MM.1S (cell line): Measurements from ENCODE around the gene ZYX.

Experiments
- DNase-seq: peaks from one replicate; pipeline ENCODE4 v3.0.0-alpha.2; 2015
- H2AFZ ChIP-seq: fragments of 300-600 bp; sonication (generic); 2 replicates; pipeline ENCODE4 v1.6.0; 2016; ENCODE audit warnings: antibody characterized with exemption, low read length
- H3F3A ChIP-seq: fragments of 300-600 bp; sonication (generic); 2 replicates; pipeline ENCODE4 v1.6.1; 2016; ENCODE audit warnings: mild to moderate bottlenecking, antibody characterized with exemption, low read length, moderate library complexity, mixed read lengths; ENCODE audit not compliant: insufficient read depth
- H3K27ac ChIP-seq: fragments of 300-600 bp; sonication (generic); 2 replicates; pipeline ENCODE4 v1.5.1; 2016; ENCODE audit warnings: mild to moderate bottlenecking, low read length
- H3K27me3 ChIP-seq: fragments of 300-600 bp; sonication (generic); replicated peaks from 2 replicates; pipeline ENCODE4 v1.6.0; 2016; ENCODE audit warnings: low read length; ENCODE audit not compliant: insufficient read depth
- H3K36me3 ChIP-seq: fragments of 300-600 bp; sonication (generic); replicated peaks from 2 replicates; pipeline ENCODE4 v1.6.1; 2016; ENCODE audit warnings: mild to moderate bottlenecking, low read length, mixed read lengths; ENCODE audit not compliant: insufficient read depth
- H3K4me1 ChIP-seq: fragments of 300-600 bp; sonication (generic); 2 replicates; pipeline ENCODE4 v1.6.1; 2016; ENCODE audit warnings: low read length, mixed read lengths
- H3K4me2 ChIP-seq: fragments of 300-600 bp; sonication (generic); 2 replicates; pipeline ENCODE4 v1.6.0; 2016; ENCODE audit warnings: low read depth, low read length
- H3K4me3 ChIP-seq: fragments of 300-600 bp; sonication (generic); 2 replicates; pipeline ENCODE4 v1.5.1; 2016; ENCODE audit warnings: low read length, mixed read lengths
- H3K79me2 ChIP-seq: fragments of 300-600 bp; sonication (generic); 2 replicates; pipeline ENCODE4 v1.6.1; 2016; ENCODE audit warnings: mixed run types, low read length, mixed read lengths
- H3K9ac ChIP-seq: fragments of 300-600 bp; sonication (generic); 2 replicates; pipeline ENCODE4 v1.6.1; 2016; ENCODE audit warnings: low read length, mixed read lengths
- H3K9me2 ChIP-seq: fragments of 300-600 bp; sonication (generic); replicated peaks from 2 replicates; pipeline ENCODE4 v1.6.1; 2016; ENCODE audit warnings: mild to moderate bottlenecking, low read length, mixed read lengths; ENCODE audit not compliant: insufficient read depth
- H3K9me3 ChIP-seq: fragments of 300-600 bp; sonication (generic); replicated peaks from 2 replicates; pipeline ENCODE4 v1.6.1; 2016; ENCODE audit warnings: mild to moderate bottlenecking, low read length, mixed read lengths; ENCODE audit not compliant: insufficient read depth
- H4K20me1 ChIP-seq: fragments of 300-600 bp; sonication (generic); 2 replicates; pipeline ENCODE4 v1.6.1; 2016; ENCODE audit warnings: mild to moderate bottlenecking, low read length, moderate library complexity, mixed read lengths; ENCODE audit not compliant: insufficient read depth
- EZH2 ChIP-seq: fragments of 300-600 bp; sonication (generic); optimal IDR thresholded peaks from 2 replicates; pipeline ENCODE3; 2017; ENCODE audit warnings: low read depth, mild to moderate bottlenecking, antibody characterized with exemption, low read length, mixed read lengths
- EZH2phosphoT487 ChIP-seq: fragments of 300-600 bp; sonication (generic); IDR thresholded peaks from 2 replicates; pipeline ENCODE4 v1.6.1; 2018; ENCODE audit warnings: antibody characterized with exemption, low read length
- TF ChIP-seq, protein P1 (sequence below): fragments of 300-600 bp; sonication (generic); IDR thresholded peaks from 2 replicates; pipeline ENCODE4 v1.5.1; 2016; ENCODE audit warnings: antibody characterized with exemption, low read length, mixed read lengths

Gene ZYX

DNA sequence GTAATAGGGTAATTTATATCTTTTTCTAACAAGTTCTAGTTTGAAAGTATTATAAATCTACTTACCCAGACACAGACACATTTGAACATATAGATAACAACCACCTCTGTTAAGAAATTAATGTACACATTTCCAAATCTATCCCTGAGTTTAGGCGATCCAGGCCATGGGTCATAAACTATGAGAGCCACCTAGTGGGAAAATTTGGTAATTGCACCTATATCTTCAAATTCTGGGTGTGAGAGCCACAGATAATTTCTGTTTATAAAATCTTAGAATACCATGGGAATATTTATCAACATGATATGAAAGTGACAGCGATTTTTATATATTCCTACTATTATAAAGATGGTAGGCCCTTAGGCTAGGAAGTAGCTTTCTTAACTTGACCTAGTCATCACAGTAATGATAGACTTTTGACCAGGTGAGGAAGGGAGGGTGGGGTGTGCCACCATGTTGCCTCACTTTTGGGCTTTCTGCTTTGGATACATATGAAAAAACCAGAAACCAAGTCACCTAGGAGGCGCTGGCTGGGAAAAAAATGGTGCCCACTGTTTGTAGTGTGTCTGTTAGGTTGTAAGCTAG lies 35.5 kb downstream of the ZYX start:
- no peaks in the 10 kb centered on the region for H3K4me1 ChIP-seq

DNA sequence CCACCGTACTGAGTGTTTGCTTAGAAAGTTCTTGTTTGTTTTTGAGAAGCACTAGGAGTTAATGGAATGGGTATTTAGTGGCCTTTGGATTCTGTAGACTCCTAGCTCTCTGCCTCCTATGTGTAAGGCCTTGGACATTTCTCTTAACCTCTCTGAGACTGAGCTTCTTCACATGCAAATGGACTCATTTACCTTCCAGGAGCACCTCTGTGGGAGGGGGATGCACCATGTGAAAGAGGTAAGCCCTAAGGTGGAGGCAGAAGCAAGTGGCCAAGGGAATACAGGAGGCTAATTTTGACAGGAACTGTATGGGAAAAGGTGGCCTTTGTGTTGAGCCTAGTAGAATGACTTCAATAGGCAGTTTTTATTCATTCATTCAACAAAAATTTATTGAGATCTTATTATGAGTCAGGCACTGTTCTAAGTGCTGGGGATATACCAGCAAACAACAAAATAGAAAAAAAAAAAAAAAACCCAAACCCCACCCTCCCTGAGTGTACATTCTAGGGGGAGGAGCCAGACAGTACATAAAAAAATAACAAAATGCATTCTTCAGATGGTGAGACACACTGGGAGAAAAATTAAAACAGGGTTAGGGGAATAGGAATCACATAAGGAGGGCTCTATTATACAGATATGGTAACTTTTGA lies 36.7 kb downstream of the ZYX start:
- H3K27me3 ChIP-seq: no peaks in the 10 kb centered on the region
- H4K20me1 ChIP-seq: no peaks in the 10 kb centered on the region
- H3K9me3 ChIP-seq: no peaks in the 10 kb centered on the region
- no peak overlapping the region for H2AFZ ChIP-seq
- H3K36me3 ChIP-seq: no peaks in the 10 kb centered on the region
- no peaks in the 10 kb centered on the region for H3F3A ChIP-seq
- DNase-seq: no peak
- TF ChIP-seq, protein P1, sequence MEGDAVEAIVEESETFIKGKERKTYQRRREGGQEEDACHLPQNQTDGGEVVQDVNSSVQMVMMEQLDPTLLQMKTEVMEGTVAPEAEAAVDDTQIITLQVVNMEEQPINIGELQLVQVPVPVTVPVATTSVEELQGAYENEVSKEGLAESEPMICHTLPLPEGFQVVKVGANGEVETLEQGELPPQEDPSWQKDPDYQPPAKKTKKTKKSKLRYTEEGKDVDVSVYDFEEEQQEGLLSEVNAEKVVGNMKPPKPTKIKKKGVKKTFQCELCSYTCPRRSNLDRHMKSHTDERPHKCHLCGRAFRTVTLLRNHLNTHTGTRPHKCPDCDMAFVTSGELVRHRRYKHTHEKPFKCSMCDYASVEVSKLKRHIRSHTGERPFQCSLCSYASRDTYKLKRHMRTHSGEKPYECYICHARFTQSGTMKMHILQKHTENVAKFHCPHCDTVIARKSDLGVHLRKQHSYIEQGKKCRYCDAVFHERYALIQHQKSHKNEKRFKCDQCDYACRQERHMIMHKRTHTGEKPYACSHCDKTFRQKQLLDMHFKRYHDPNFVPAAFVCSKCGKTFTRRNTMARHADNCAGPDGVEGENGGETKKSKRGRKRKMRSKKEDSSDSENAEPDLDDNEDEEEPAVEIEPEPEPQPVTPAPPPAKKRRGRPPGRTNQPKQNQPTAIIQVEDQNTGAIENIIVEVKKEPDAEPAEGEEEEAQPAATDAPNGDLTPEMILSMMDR: no peak
- TF ChIP-seq EZH2phosphoT487: no peak
- no peak for TF ChIP-seq EZH2
- H3K27ac ChIP-seq: no peak overlapping the region
- H3K79me2 ChIP-seq: no peaks in the 10 kb centered on the region
- no peak overlapping the region for H3K9ac ChIP-seq
- H3K4me3 ChIP-seq: no peak overlapping the region
- H3K9me2 ChIP-seq: no peaks in the 10 kb centered on the region
- H3K4me1 ChIP-seq: no peaks in the 10 kb centered on the region
- H3K4me2 ChIP-seq: no peak overlapping the region

More for the DNA sequence above, 35.5 kb downstream of the ZYX start:
- H3K27ac ChIP-seq: no peak overlapping the region
- H4K20me1 ChIP-seq: no peaks in the 10 kb centered on the region
- no peaks in the 10 kb centered on the region for H3K9me2 ChIP-seq
- no peak overlapping the region for H2AFZ ChIP-seq
- H3K27me3 ChIP-seq: no peaks in the 10 kb centered on the region
- H3K9me3 ChIP-seq: no peaks in the 10 kb centered on the region
- H3K4me3 ChIP-seq: no peak overlapping the region
- H3K9ac ChIP-seq: no peak overlapping the region
- H3K4me2 ChIP-seq: no peak overlapping the region
- no peaks in the 10 kb centered on the region for H3K36me3 ChIP-seq
- peak; percentile 64 for DNase-seq
- TF ChIP-seq EZH2phosphoT487: no peak
- TF ChIP-seq, protein P1: peak; percentile 87
- no peak for TF ChIP-seq EZH2
- H3F3A ChIP-seq: no peaks in the 10 kb centered on the region
- no peaks in the 10 kb centered on the region for H3K79me2 ChIP-seq

DNA sequence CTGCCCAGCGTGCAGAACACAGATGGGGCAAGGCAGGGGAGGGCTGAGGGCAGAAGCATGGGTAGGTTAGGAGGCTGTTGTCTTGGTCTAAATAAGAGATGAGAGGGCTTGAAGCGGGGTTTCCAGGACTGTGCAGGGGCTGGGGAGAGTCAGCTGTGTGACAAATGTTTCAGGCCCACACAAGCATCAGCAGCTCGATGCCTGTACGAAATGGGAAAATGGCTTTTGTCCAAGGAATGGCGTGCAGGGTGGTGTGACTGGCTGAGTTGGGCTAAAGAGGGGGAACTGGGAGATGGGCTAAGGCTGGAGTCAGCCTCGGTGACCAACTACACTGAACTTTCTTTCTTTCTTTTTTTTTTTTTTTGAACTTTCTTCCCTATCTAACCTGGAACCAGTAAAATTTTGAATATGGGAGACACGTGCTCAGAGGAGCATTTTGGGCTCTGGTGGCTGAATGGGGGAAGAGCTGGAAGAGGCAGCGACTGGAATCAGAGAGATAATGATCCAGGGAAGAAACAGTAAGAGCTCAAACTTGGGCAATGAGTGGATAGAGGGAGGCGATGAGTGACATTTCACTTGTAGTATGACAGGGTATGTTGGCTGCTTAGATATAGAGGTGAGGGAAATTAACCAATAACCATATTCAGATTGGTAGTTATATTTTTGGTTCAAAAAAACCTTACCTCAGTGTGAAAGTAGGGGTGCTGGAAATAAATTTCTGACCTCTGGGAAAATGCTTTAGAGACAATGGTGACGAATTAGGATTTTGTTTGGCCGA lies 37.7 kb downstream of the ZYX start:
- TF ChIP-seq EZH2phosphoT487: no peak
- TF ChIP-seq, protein P1: no peak
- no peak for TF ChIP-seq EZH2
- Histone ChIP-seq H3K36me3 (no peaks in the 10 kb centered on the region), H3K9me3 (no peaks in the 10 kb centered on the region), H3K9me2 (no peaks in the 10 kb centered on the region), H3K4me2 (no peak overlapping the region), H3K79me2 (no peaks in the 10 kb centered on the region), H3F3A (no peaks in the 10 kb centered on the region), H4K20me1 (no peaks in the 10 kb centered on the region), H3K9ac (no peak overlapping the region), H3K27ac (no peak overlapping the region), H3K27me3 (no peaks in the 10 kb centered on the region), H3K4me1 (no peaks in the 10 kb centered on the region), H3K4me3 (no peak overlapping the region), H2AFZ (no peak overlapping the region)
- no peak for DNase-seq
